ENCODE measurements around the gene RANBP9.

- TF ChIP-seq POLR2A (conservative IDR thresholded peaks at IDR 0.05), result no peak; the same call in none of the 2 replicates
- TF ChIP-seq POLR3A (IDR thresholded peaks at IDR 0.05; ENCODE audit: borderline replicate concordance, extremely low read depth, insufficient read depth, insufficient read length), result no peak
- TF ChIP-seq ARNT (IDR thresholded peaks at IDR 0.05), result no peak
Observed at GRCh38 chr6:13617066-13617465, 94.6 kb downstream of the RANBP9 start.

Measured in K562 (cell line).